Heart right ventricle (tissue), 16 donors: Measurements from ENCODE around the gene DNAI2. TPM values are rescaled to one million over a fixed set of nuclear protein-coding genes. Genes with fewer than 3 reads are reported as not detected.

ENCODE experiments used
- ATAC-seq, 8 donors: fragments of 200-7000 bp; cut with Tn5 transposase; one replicate each; pipeline ENCODE4 v1.9.1; 2020; ENCODE audit warnings: mild to moderate bottlenecking in 8 of 8, moderate library complexity in 8 of 8, moderate number of reproducible peaks in 1 of 8
- DNase-seq, 2 donors: peaks; one replicate each; pipeline ENCODE4 v3.0.0-alpha.2; 2020
- H3K27ac ChIP-seq, 10 donors: fragments of 200-600 bp; sonication (generic) in 2 of 10; one replicate each; pipeline versions ENCODE4 v1.5.0 to v1.8.0; 2020 to 2022; ENCODE audit warnings: mild to moderate bottlenecking in 3 of 10
- H3K27me3 ChIP-seq, 7 donors: fragments of 200-600 bp; one replicate each; pipeline ENCODE4 v1.8.0; 2021 to 2022; ENCODE audit warnings: mild to moderate bottlenecking in 2 of 7
- H3K36me3 ChIP-seq, 9 donors: fragments of 200-600 bp; sonication (generic) in 1 of 9; one replicate each; pipeline versions ENCODE4 v1.5.0 to v1.8.0; 2020 to 2022; ENCODE audit warnings: mild to moderate bottlenecking in 2 of 9
- H3K4me1 ChIP-seq, 9 donors: fragments of 200-600 bp; sonication (generic) in 1 of 9; one replicate each; pipeline versions ENCODE4 v1.5.0 to v1.8.0; 2020 to 2022; ENCODE audit warnings: mild to moderate bottlenecking in 4 of 9
- H3K4me3 ChIP-seq, 10 donors: fragments of 200-600 bp; sonication (generic) in 2 of 10; one replicate each; pipeline versions ENCODE4 v1.5.0 to v1.8.0; 2020 to 2022; ENCODE audit warnings: mild to moderate bottlenecking in 7 of 10, moderate library complexity in 2 of 10
- H3K9me3 ChIP-seq, 11 donors: fragments of 200-600 bp in 10 of 11; sonication (generic) in 2 of 11; one replicate each; pipeline versions ENCODE4 v1.5.0 to v1.8.0; 2013 to 2022; ENCODE audit warnings: mild to moderate bottlenecking in 2 of 11, control low read depth in 1 of 11, moderate library complexity in 1 of 11
- WGBS, 2 donors: extraction: QIAGEN DNeasy Blood & Tissue Kit; methylation state at CpG; one replicate each; pipeline ENCODE4 v1.1.7; 2013; ENCODE audit warnings: inconsistent platforms in 1 of 2; 5-methylcytosine and 5-hydroxymethylcytosine counted together
- intact Hi-C, 10 donors: fragments of 100-400 bp; cut with DNase I; formaldehyde crosslinking; loops; one replicate each; pipeline versions ENCODE4 v1.11.1 to v1.14.2; 2022
- polyA plus RNA-seq, 2 donors: library from polyadenylated mRNA; stranded (reverse); fragments of 200-250 nt; gene quantifications; one replicate each; pipeline ENCODE4 v1.2.3, GENCODE V29; 2013
- total RNA-seq, 10 donors: library from RNA; stranded (reverse); fragmentation: NEBNext Ultra II Directional in 3 of 10; extraction: Animal tissue kit (Norgen Biotek cat#: 25700) in 3 of 10; gene quantifications; one replicate each; pipeline versions ENCODE4 v1.2.1 to v1.2.4, GENCODE V29; 2021 to 2023
- TF ChIP-seq, protein P1 (sequence below), 9 donors: fragments of 200-600 bp; sonication (generic) in 2 of 9; IDR thresholded peaks; one replicate each; pipeline versions ENCODE4 v1.5.0 to v1.8.0; 2021 to 2022; ENCODE audit warnings: antibody characterized with exemption in 9 of 9, mild to moderate bottlenecking in 5 of 9, moderate library complexity in 1 of 9
- donor health status: Arrhythmogenic right ventricular cardiomyopathy.
- donor health status: ischemic (EF 13 %, LVEDD 7.1; RV severe dilation, severe dysfunction).
- donor health status: healthy with polysubstance abuse.
- donor health status: DM: no; HTN: yes; CAD: no.
- donor health status: DM: no; HTN: no; CAD: no.
- donor health status: ischemic (EF 25% LVEDD 6.9; RV normal size, moderate dysfunction).
- donor health status: ischemic (EF 25% LVEDD 5.7; RV mildly dilated, moderate dysfunction).
- donor health status: healthy.
- donor health status: DM: yes; HTN: yes; CAD: no.
- donor health status: Ischemic cardiomyopathy.
- donor health status: ischemic (EF 35%, LVEDD 5.7; RV mildly dilated, moderate dysfunction).
- donor health status: nonischemic (EF 11% LVEDD 7.7; RV severe dilation, severe dysfunction).
- donor health status: DM: yes; HTN: yes; CAD: no.
- donor health status: PGD.
- donor health status: ischemic (EF 29% LVEDD 5.4; RV normal size, mild dysfunction).
- donor health status: nonischemic (EF 23%, LVEDD 6.1; RV moderate dilation, normal function).

Gene DNAI2
- total and polyA plus RNA-seq, 12 donors: 0.16 TPM; not detected in 11

DNA sequence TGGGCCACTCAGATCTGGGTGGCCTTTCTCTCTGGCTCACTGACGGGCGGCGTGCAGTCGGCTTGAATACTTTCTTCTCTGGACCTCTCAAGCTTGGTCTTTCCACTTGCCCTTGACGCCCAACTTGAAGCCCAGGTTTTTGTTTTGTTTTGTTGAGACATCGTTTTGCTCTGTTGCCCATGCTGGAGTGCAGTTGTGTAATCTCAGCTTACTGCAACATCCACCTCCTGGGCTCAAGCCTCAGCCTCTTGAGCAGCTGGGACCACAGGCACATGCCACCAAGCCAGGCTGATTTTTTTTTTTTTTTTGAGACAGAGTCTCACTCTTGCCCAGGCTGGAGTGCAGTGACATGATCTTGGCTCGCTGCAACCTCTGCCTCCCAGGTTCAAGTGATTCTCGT lies 29.3 kb downstream of the DNAI2 start:
- Histone ChIP-seq H3K9me3 (peaks cover 0 to 11% (median 0%) of the 10 kb centered on the region in 11 donors), H3K27ac (no peak overlapping the region), H3K36me3 (no peaks in the 10 kb centered on the region), H3K4me3 (no peak overlapping the region), H3K4me1 (peaks cover 0 to 12% (median 3%) of the 10 kb centered on the region in 9 donors), H3K27me3 (peaks cover 0 to 5% (median 0%) of the 10 kb centered on the region in 7 donors)
- WGBS, 2 donors: 90 to 92% methylated on average over 8 of the region's 8 CpGs
- TF ChIP-seq, protein P1, sequence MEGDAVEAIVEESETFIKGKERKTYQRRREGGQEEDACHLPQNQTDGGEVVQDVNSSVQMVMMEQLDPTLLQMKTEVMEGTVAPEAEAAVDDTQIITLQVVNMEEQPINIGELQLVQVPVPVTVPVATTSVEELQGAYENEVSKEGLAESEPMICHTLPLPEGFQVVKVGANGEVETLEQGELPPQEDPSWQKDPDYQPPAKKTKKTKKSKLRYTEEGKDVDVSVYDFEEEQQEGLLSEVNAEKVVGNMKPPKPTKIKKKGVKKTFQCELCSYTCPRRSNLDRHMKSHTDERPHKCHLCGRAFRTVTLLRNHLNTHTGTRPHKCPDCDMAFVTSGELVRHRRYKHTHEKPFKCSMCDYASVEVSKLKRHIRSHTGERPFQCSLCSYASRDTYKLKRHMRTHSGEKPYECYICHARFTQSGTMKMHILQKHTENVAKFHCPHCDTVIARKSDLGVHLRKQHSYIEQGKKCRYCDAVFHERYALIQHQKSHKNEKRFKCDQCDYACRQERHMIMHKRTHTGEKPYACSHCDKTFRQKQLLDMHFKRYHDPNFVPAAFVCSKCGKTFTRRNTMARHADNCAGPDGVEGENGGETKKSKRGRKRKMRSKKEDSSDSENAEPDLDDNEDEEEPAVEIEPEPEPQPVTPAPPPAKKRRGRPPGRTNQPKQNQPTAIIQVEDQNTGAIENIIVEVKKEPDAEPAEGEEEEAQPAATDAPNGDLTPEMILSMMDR (IDR thresholded peaks at IDR 0.05): no peak
- no peak for DNase-seq
- intact Hi-C loops: loop anchor here in 8 of 10 donors (2.0 to 10.0 kb wide), 8 partner anchors 54 to 191 kb away; partner anchors contain the start of gene BTBD17 (in 3 of the 8)
- no peak for ATAC-seq

DNA sequence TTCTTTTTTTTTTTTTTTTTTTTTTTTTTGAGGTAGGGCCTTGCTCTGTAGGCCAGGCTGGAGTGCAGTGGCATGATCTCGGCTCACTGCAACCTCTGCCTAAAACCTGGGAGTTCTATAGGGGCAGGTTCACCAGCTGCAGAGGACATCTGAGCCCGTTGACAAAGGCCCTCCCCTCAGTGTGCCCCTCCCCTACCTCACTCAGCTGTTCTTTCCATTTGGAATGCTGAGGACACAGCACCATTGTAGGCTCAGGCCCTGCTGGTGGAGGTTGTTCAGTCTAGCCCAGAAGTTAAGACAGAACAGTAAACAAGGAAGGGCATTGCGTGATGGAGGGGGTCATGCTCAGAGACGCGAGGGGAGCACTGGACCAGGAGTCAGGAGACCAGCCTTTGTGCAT lies 30.1 kb downstream of the DNAI2 start:
- ATAC-seq (no peak), DNase-seq (no peak)
- Histone ChIP-seq H3K9me3 (peaks cover 0 to 11% (median 0%) of the 10 kb centered on the region in 11 donors), H3K4me3 (no peak overlapping the region), H3K27me3 (peaks cover 0 to 5% (median 0%) of the 10 kb centered on the region in 7 donors), H3K36me3 (no peaks in the 10 kb centered on the region), H3K4me1 (peaks cover 0 to 14% (median 4%) of the 10 kb centered on the region in 9 donors), H3K27ac (no peak overlapping the region)
- intact Hi-C loops: loop anchor here in 7 of 10 donors (2.0 to 10.0 kb wide), 7 partner anchors 53 to 191 kb away; partner anchors contain the start of gene BTBD17 (in 3 of the 7)
- 77 to 85% methylated on average over 5 of the region's 5 CpGs for WGBS, 2 donors
- TF ChIP-seq, protein P1 (IDR thresholded peaks at IDR 0.05): no peak

DNA sequence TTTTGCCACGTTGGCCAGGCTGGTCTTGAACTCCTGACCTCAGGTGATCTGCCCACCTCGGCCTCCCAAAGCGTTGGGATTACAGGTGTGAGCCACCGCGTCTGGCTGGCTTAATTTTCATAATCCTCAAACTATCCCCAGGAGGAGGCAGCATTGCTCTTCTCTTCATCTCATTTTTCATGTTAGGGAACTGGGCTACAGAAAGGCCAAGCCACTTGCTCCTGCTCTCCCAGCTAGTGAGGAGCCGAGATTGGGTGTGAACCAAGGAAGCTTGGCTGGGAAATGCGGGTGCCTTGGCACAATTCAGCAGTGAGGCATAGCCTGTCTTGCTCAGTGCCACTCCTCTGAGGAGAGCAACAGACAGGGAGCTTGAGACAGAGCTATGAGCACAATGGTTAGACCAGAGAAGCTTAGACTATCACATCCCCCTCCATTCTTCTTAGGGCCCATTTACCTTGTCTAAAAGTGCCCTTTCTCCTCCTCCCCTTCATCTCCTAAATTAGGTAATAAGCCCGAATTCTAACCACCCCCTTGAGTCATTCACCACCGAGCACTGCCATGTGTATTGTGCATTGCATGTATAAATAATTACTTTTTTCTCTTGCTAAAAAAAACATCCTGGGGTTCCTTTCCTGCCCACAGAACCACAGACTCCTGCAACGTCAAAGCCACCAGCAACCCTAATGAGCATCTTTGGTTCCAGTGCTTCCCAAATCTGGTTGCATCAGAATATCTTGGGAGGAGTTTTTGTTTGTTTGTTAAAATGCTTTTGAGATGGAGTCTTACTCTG lies 32.0 kb downstream of the DNAI2 start:
- Histone ChIP-seq H3K27ac (no peak overlapping the region), H3K4me1 (peaks cover 0 to 14% (median 4%) of the 10 kb centered on the region in 9 donors), H3K9me3 (peaks cover 0 to 11% (median 0%) of the 10 kb centered on the region in 11 donors), H3K4me3 (no peak overlapping the region), H3K27me3 (no peaks in the 10 kb centered on the region), H3K36me3 (no peaks in the 10 kb centered on the region)
- no peak for DNase-seq
- WGBS, 2 donors: 64 to 79% methylated on average over 10 of the region's 10 CpGs
- ATAC-seq: peak in 1 of 8 donors; percentile 21
- TF ChIP-seq, protein P1 (IDR thresholded peaks at IDR 0.05): peak in 5 of 9 donors; percentile 10 to 33 (median 23)
- intact Hi-C loops: loop anchor here in 6 of 10 donors (2.0 to 10.0 kb wide), 4 partner anchors 46 to 189 kb away; partner anchors contain the start of gene BTBD17 (in 2 of the 6)

DNA sequence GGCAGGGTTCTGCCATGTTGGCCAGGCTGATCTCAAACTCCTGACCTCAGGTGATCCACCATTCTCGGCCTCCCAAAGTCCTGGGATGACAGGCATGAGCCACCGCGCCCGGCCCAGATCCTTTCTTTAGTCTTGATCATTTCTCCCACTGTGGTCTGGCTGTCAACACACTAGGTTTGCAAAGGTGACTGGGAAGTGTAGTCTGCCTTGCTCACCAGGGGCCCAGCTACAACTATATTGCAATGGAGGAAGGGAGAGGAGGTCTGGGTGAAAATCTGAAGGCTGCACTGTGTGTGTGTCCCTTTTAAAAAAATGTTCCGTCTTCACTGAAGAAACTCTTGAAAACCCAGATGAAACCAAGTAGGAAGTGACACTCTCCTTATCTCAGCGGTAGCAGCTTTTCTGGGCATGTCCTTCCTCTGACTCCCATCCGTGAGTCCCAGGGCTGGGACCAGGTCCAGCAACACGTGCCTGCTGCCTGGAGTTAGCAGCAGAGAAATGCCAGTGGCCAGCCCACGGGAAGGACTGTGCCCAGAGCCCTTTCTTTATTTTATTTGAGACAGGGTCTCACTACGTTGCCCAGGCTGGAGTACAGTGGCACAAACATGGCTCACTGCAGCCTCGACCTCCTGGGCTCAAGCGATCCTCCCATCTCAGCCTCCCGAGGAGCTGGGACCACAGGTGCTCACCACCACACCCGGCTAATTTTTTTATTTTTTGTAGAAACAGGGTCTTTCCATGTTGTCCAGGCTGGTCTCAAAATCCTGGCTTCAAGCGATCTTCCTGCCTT lies 34.1 kb downstream of the DNAI2 start:
- DNase-seq (peak; percentile 66 to 67), ATAC-seq (peak; percentile 80 to 95 (median 88))
- H3K4me1 ChIP-seq: peaks cover 0 to 13% (median 4%) of the 10 kb centered on the region in 9 donors
- H3K27me3 ChIP-seq: no peaks in the 10 kb centered on the region
- H3K36me3 ChIP-seq: no peaks in the 10 kb centered on the region
- no peak overlapping the region for H3K4me3 ChIP-seq
- 35 to 39% methylated on average over 15 of the region's 15 CpGs for WGBS, 2 donors
- TF ChIP-seq, protein P1 (IDR thresholded peaks at IDR 0.05): no peak
- peak overlapping the region in 6 of 10 donors; percentile 7 to 56 (median 26) for H3K27ac ChIP-seq
- H3K9me3 ChIP-seq: peaks cover 0 to 20% (median 0%) of the 10 kb centered on the region in 11 donors
- intact Hi-C loops: loop anchor here in 5 of 10 donors (2.0 to 10.0 kb wide), 4 partner anchors 44 to 187 kb away; partner anchors contain the start of gene BTBD17 (in 1 of the 5)
